Stimulated activated CD8-positive, alpha-beta memory T cell treated with anti-CD3 and anti-CD28 coated beads, Interleukin-7, amount 100 ng/mL, for 24 hours (primary cell): ENCODE results near the gene TCF15.
A peak's percentile ranks its signal among the peaks of the same experiment; 100 is the strongest.

Source experiments
- DNase-seq: peaks from one replicate; pipeline ENCODE4 v3.0.0-alpha.2; 2020; ENCODE audit warnings: low read depth

The TCF15 gene

GRCh38 chr20:610130-611046 lies at the start of gene TCF15:
TSS of gene TCF15 (minus strand) at chr20:610309. CDS start at chr20:610237, 72 bp downstream.
- DNase-seq = no peak

GRCh38 chr20:658731-659291 lies 48.7 kb upstream of the TCF15 start:
- no peak for DNase-seq

GRCh38 chr20:658202-658601 lies 48.1 kb upstream of the TCF15 start:
- DNase-seq = no peak

- no peak for DNase-seq
Measured at GRCh38 chr20:655726-656624, 45.9 kb upstream of the TCF15 start.

- DNase-seq = no peak
Measured at GRCh38 chr20:654417-654750, 44.3 kb upstream of the TCF15 start.

GRCh38 chr20:653590-654416 lies 43.7 kb upstream of the TCF15 start:
- DNase-seq = no peak

GRCh38 chr20:653110-653589 lies 43.0 kb upstream of the TCF15 start, which contains the start of gene SRXN1:
TSS of gene SRXN1 (minus strand) at chr20:653200. CDS start at chr20:653185, 15 bp downstream.
- DNase-seq = peak; percentile 59

- DNase-seq = no peak
Measured at GRCh38 chr20:652615-653109, 42.6 kb upstream of the TCF15 start.

- no peak for DNase-seq
Measured at GRCh38 chr20:651713-652614, 41.9 kb upstream of the TCF15 start.

GRCh38 chr20:650954-651353 lies 40.8 kb upstream of the TCF15 start:
- no peak for DNase-seq

- no peak for DNase-seq
Measured at GRCh38 chr20:650281-650680, 40.2 kb upstream of the TCF15 start.

- no peak for DNase-seq
Measured at GRCh38 chr20:647479-648019, 37.4 kb upstream of the TCF15 start.

- no peak for DNase-seq
Measured at GRCh38 chr20:646868-647233, 36.7 kb upstream of the TCF15 start.

GRCh38 chr20:646107-646867 lies 36.2 kb upstream of the TCF15 start:
- no peak for DNase-seq

GRCh38 chr20:645318-646106 lies 35.4 kb upstream of the TCF15 start:
- DNase-seq = peak; percentile 42

GRCh38 chr20:644692-645317 lies 34.7 kb upstream of the TCF15 start:
- no peak for DNase-seq

- DNase-seq = no peak
Measured at GRCh38 chr20:642398-643174, 32.5 kb upstream of the TCF15 start.
